HL-60 (cell line): ENCODE results near the gene IFNGR1.

Experiments
- DNase-seq, 2 experiments: peaks; one replicate each; pipeline ENCODE4 v3.0.0-alpha.2; 2010 to 2020; ENCODE audit warnings: low read depth in 1 of 2, low spot score in 1 of 2
- H3K27ac ChIP-seq: fragments of 250-450 bp; sonication (Bioruptor Pico); replicated peaks from 2 replicates; pipeline ENCODE4 v1.5.1; 2020; ENCODE audit warnings: mild to moderate bottlenecking, moderate library complexity
- H3K27me3 ChIP-seq: fragments of 250-450 bp; sonication (Bioruptor Pico); 2 replicates; pipeline ENCODE4 v1.5.1; 2021; ENCODE audit warnings: mild to moderate bottlenecking, moderate library complexity; ENCODE audit not compliant: insufficient read depth, poor library complexity, severe bottlenecking
- H3K4me3 ChIP-seq: replicated peaks from 2 replicates; pipeline ENCODE4 v1.5.1; 2011; ENCODE audit warnings: mild to moderate bottlenecking, control low read depth, low read length; ENCODE audit not compliant: insufficient read depth
- CTCF ChIP-seq: IDR thresholded peaks from one replicate; pipeline ENCODE4 v1.5.1; 2011; ENCODE audit warnings: low read length, control low read depth, inconsistent platforms; ENCODE audit not compliant: insufficient read depth
- GABPA ChIP-seq: IDR thresholded peaks from 2 replicates; pipeline ENCODE4 v1.6.1; 2012; ENCODE audit warnings: low read depth
- POLR2AphosphoS5 ChIP-seq: IDR thresholded peaks from 2 replicates; pipeline ENCODE4 v1.6.1; 2012; ENCODE audit warnings: low read depth
- REST ChIP-seq: IDR thresholded peaks from 2 replicates; pipeline ENCODE4 v1.6.1; 2012; ENCODE audit warnings: low read depth; ENCODE audit not compliant: insufficient replicate concordance
- SPI1 ChIP-seq: IDR thresholded peaks from 2 replicates; pipeline ENCODE4 v1.6.1; 2012; ENCODE audit warnings: low read depth, mild to moderate bottlenecking, borderline replicate concordance

IFNGR1 gene

GRCh38 chr6:137202078-137202477 is 17.1 kb downstream of the IFNGR1 start:
- TF ChIP-seq GABPA, result no peak
- TF ChIP-seq POLR2AphosphoS5, result no peak
- TF ChIP-seq REST, result no peak
- TF ChIP-seq SPI1, result no peak
- no peak for TF ChIP-seq CTCF
- Histone ChIP-seq H3K27ac (no peak overlapping the region), H3K4me3 (no peak overlapping the region), H3K27me3 (no peaks in the 10 kb centered on the region)
- DNase-seq, result no peak

GRCh38 chr6:137201006-137201405 is 18.2 kb downstream of the IFNGR1 start:
- TF ChIP-seq CTCF, result no peak
- no peak for TF ChIP-seq SPI1
- no peak for TF ChIP-seq POLR2AphosphoS5
- TF ChIP-seq GABPA, result no peak
- no peak for TF ChIP-seq REST
- no peak for DNase-seq
- Histone ChIP-seq H3K4me3 (no peak overlapping the region), H3K27me3 (no peaks in the 10 kb centered on the region), H3K27ac (no peak overlapping the region)

GRCh38 chr6:137200288-137200687 is 18.9 kb downstream of the IFNGR1 start:
- TF ChIP-seq SPI1, result no peak
- no peak for TF ChIP-seq CTCF
- no peak for TF ChIP-seq REST
- no peak for TF ChIP-seq POLR2AphosphoS5
- TF ChIP-seq GABPA, result no peak
- DNase-seq, result no peak
- no peaks in the 10 kb centered on the region for H3K27me3 ChIP-seq
- H3K27ac ChIP-seq, result no peak overlapping the region
- H3K4me3 ChIP-seq, result no peak overlapping the region
